NCI-H1092 (cell line): ENCODE results near the gene THAP10.

Source experiments
- DNase-seq: peaks from one replicate; lab custom pipeline; 2025; lab: John Stamatoyannopoulos, UW

The THAP10 gene

DNA sequence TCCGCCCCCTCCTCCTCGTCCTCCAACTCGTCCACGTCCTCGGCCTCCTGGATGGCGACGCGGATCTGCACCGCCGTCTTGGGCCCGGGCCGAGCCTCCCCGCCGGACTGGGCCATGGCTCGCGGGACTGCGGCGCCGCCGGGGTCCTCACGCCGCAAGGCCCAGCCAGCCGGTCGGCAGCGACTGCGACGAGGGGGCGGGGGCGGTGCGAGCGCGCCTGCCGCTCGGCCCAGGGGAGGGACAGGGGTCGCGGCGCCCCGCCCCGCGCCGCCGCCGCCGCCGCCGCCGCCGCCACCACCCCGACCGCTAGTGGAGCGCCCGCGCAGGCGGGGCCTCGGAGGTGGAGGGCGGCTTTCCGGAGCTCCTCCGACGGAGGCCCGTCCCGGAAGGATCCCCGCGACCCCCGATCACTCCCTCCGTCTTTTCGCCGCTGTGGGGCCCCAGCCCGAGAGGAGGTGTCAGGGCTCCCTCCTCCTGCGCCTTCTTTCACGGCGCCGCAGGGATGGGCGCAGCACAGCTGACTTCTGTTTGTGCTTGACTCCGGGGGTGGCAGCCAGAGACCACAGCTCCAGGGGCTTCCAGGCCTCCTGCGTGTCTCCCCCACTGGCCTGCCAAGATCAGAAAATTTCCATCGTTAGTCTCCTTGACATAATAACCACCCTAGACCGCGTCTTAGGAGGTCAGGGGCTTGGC is 38.1 kb downstream of the THAP10 start, which contains the start of gene LARP6:
LARP6 (minus strand) TSS at position 185 of the 693 bp plus-strand sequence; CDS start at position 116, 69 bp downstream.
- DNase-seq: no peak

DNA sequence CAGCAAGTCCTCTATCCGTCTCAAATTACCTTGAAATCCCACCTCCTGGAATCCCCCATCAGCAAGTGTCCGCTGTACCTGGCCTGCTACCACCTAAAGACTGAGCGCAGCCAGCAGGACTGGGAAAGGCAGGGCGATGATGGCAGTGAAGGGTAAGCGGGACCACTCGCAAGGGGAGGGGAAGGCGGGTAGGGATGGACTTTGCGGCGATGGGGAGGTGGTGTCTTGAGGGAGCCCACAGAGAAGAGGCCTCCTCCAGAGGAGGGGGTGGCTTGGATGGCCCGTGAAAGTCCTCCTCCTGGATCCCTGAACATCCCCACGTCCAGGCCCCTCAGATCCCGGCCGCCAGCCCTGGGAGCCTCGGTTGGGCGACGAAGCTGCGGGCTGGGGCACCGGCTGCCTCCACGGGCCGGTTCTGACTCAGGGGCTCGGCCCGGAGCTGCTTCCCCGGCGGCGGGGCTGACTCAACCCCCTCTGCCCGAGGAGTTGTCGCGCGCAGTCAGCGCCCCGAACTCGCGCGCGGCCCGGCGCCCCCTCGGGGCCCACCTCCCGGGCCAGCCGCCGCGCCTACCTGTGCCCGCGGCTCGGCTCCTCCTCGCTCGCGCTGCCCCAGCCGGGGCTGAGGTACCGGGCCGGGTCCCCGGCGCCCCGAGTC is 38.8 kb downstream of the THAP10 start:
- DNase-seq: no peak

DNA sequence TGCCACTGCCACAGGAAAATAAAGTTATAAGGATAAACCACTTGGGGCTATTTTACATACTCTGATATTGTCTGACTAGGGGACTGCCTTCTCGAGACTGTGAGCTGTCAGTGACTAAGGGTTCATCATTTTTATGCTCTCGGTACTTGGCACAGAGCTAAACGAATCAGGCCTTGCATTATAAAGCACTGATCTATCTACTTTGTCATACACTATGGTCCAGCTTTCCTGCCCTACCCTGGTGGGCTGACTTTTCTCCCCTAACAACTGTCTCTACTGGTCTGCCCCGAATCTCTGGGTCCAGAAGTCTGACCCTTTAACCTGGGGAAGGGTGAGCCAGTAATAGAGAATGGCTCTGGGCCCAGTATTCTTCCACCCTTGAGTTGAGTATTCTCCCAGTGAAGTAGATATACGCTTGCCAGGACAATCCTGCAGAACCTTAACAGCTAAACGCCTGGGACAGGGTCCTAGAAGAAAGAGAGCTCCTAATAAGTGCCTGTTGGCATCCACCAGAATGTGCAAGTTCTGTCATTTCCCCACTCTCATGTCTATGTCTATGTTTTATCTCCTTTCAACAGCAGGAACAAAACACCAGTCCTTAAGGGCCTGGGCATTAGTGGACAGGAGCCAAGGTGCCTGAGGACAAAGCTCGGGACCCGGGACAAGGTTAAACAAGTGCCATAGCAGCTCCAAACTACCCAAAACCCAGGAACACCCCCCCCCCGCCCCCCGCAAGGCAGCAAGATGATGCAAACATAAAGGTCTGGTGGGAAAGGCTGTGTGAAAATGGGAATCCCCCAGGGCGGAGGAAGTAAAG is 39.5 kb downstream of the THAP10 start:
- no peak for DNase-seq

DNA sequence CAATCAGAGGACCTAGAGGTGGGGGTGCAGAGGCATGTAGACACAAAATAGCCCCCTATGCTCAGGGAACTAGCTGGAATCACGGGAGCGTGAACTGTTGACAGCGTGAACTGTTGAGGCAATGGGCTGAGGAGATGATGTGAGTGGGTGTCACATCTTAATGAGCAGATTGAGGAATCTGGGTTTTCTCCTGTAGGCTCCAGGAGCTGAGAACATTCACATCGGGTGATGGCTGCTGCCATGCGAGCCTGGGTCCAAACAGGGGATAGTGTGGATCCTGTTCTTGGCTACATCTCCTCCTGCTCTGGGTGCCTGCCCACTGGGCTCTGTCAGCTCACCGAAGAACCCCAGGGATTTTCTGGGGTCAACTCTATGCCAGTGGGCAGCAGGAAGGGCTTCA is 40.3 kb downstream of the THAP10 start:
- DNase-seq: no peak

GRCh38 chr15:70845602-70846360 is 46.5 kb downstream of the THAP10 start:
- no peak for DNase-seq

- no peak for DNase-seq
These were observed 54.8 kb downstream of the THAP10 start for GRCh38 chr15:70837476-70837875.

DNA sequence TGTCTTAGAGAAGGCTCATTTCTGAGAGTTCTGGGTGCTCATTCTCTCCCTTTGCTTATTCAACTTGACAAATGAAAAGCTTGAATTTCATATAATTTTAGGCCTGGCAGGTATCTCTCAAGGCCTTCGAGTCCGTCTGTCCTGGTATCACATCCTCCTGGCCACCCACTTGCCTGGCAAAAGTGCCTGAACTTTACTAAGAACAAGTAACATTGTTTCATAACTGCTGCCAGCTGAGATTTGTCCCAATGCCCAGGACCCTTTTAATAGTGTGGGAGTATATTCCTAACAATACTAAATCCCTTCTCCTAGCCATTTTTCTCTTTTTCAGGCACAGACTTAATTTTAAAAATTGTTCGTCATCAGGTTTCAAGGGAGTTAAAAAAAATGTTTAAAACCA is 56.4 kb downstream of the THAP10 start:
- DNase-seq: no peak

DNA sequence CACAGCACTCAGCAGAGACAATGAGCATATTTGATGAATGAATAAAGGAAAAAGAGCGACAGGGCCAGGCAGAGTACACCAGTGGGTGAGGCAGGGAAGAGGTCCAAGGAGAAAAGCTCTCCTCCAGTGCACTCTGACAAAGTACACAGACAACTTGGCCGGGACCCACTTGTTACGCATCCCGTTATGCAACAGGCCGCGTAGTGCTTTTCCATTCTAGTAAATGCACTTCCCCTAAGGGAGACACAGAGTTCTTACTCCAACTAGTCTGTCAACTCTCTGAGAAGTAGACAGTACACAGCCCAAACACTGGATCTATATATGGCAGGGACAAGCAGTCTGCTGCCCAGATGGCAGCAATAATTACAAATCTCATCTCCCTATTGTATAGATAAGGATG is 56.8 kb downstream of the THAP10 start:
- no peak for DNase-seq

GRCh38 chr15:70834999-70835398 is 57.2 kb downstream of the THAP10 start:
- DNase-seq: no peak

- DNase-seq: no peak
These were observed 58.1 kb downstream of the THAP10 start for GRCh38 chr15:70833861-70834765.

DNA sequence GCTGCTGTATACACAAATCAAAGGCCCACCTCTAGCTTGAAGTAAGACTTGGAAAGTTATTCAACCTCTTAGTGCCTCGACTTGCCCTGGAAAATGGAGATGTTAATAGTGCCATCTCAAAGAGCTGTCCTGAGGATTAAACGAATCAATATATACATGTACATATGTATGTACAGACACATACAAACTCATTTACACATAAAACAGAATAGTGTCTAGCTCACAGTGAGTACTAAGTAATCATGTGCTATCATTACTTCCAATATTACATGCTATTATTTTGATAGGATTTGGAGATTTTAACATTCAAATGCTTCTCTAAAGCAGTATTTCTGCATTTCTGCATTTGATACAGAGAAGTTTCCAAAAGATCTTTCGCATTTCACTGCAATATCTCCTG is 58.8 kb downstream of the THAP10 start:
- no peak for DNase-seq

GRCh38 chr15:70832176-70832575 is 60.1 kb downstream of the THAP10 start:
- DNase-seq: no peak
